ENCODE results near the gene HLA-DRB1.
"Not testable (repeated sequence)": the region's sequence is repeated elsewhere in the genome, so short reads cannot be mapped to it uniquely, and the experiment has no call there.

HLA-DRB1 gene

GRCh38 chr6:32609391-32609730 lies 19.7 kb upstream of the HLA-DRB1 start:
- no peak for DNase-seq

- DNase-seq: no peak
These were observed 18.7 kb upstream of the HLA-DRB1 start for GRCh38 chr6:32608362-32608761.

- no peak for DNase-seq
These were observed 18.3 kb upstream of the HLA-DRB1 start for GRCh38 chr6:32607988-32608298.

- no peak for DNase-seq
These were observed 17.8 kb upstream of the HLA-DRB1 start for GRCh38 chr6:32607263-32607987.

GRCh38 chr6:32604434-32604877 lies 14.8 kb upstream of the HLA-DRB1 start:
- no peak for DNase-seq

- DNase-seq: no peak
These were observed 14.2 kb upstream of the HLA-DRB1 start for GRCh38 chr6:32603888-32604287.

GRCh38 chr6:32603222-32603621 lies 13.6 kb upstream of the HLA-DRB1 start:
- no peak for DNase-seq

GRCh38 chr6:32602383-32602782 lies 12.7 kb upstream of the HLA-DRB1 start:
- DNase-seq: no peak

- DNase-seq: no peak
These were observed 7.4 kb upstream of the HLA-DRB1 start for GRCh38 chr6:32597024-32597423.

GRCh38 chr6:32590713-32591112 lies 1.1 kb upstream of the HLA-DRB1 start:
- not testable (repeated sequence) for DNase-seq

- DNase-seq: no peak
These were observed 1.5 kb downstream of the HLA-DRB1 start for GRCh38 chr6:32588156-32588555.

GRCh38 chr6:32583527-32583898 lies 6.1 kb downstream of the HLA-DRB1 start:
- no peak for DNase-seq

GRCh38 chr6:32581315-32582095 lies 8.1 kb downstream of the HLA-DRB1 start:
- DNase-seq: peak; percentile 83

- no peak for DNase-seq
These were observed 9.1 kb downstream of the HLA-DRB1 start for GRCh38 chr6:32580593-32580992.

- DNase-seq: no peak
These were observed 10.7 kb downstream of the HLA-DRB1 start for GRCh38 chr6:32578962-32579361.

- not testable (repeated sequence) for DNase-seq
These were observed 12.2 kb downstream of the HLA-DRB1 start for GRCh38 chr6:32577493-32577892.

- no peak for DNase-seq
These were observed 13.4 kb downstream of the HLA-DRB1 start for GRCh38 chr6:32576250-32576649.

GRCh38 chr6:32570363-32570905 lies 19.2 kb downstream of the HLA-DRB1 start:
- DNase-seq: no peak

- DNase-seq: no peak
These were observed 21.1 kb downstream of the HLA-DRB1 start for GRCh38 chr6:32568561-32568960.

GRCh38 chr6:32566957-32567356 lies 22.7 kb downstream of the HLA-DRB1 start:
- DNase-seq: peak; percentile 76

GRCh38 chr6:32565511-32565910 lies 24.1 kb downstream of the HLA-DRB1 start:
- no peak for DNase-seq

- DNase-seq: no peak
These were observed 26.7 kb downstream of the HLA-DRB1 start for GRCh38 chr6:32562940-32563339.

GRCh38 chr6:32559747-32560146 lies 29.9 kb downstream of the HLA-DRB1 start:
- peak; percentile 71 for DNase-seq

- DNase-seq: no peak
These were observed 31.1 kb downstream of the HLA-DRB1 start for GRCh38 chr6:32558426-32559057.

Measured in islet precursor cell (in vitro differentiated cells).